Gastroesophageal sphincter (tissue), 4 donors: ENCODE results near the gene PIK3R4. TPM values are rescaled to one million over a fixed set of nuclear protein-coding genes. Genes with fewer than 3 reads are reported as not detected.
A peak's percentile ranks its signal among the peaks of the same experiment; 100 is the strongest.

Experiments used
- ATAC-seq: fragments of 150-250 bp; one replicate; pipeline ENCODE4 v1.9.1; 2016; ENCODE audit warnings: mild to moderate bottlenecking, moderate library complexity
- H3K27ac ChIP-seq, 4 donors: fragments of 200-600 bp; sonication (generic) in 3 of 4; 1 replicate in 3 of 4; 2 replicates in 1 of 4; pipeline ENCODE4 v1.5.1; 2016 to 2019
- H3K27me3 ChIP-seq: fragments of 200-600 bp; sonication (generic); one replicate; pipeline ENCODE4 v1.5.1; 2019
- H3K36me3 ChIP-seq, 2 donors: fragments of 200-600 bp; sonication (generic); one replicate each; pipeline ENCODE4 v1.5.1; 2019; ENCODE audit warnings: control low read depth in 1 of 2
- H3K4me1 ChIP-seq, 3 donors: fragments of 200-600 bp; sonication (generic); 1 replicate in 2 of 3; 2 replicates in 1 of 3; pipeline ENCODE4 v1.5.1; 2016 to 2019; ENCODE audit warnings: control low read depth in 2 of 3
- H3K4me3 ChIP-seq, 2 donors: fragments of 200-600 bp; sonication (generic); one replicate each; pipeline ENCODE4 v1.5.1; 2019; ENCODE audit warnings: mild to moderate bottlenecking in 1 of 2, moderate library complexity in 1 of 2
- H3K9me3 ChIP-seq, 3 donors: fragments of 200-600 bp; sonication (generic); one replicate each; pipeline ENCODE4 v1.5.1; 2017 to 2019; ENCODE audit warnings: control low read depth in 2 of 3
- CTCF ChIP-seq, 4 experiments: fragments of 200-600 bp in 2 of 4; fragments of 450-650 bp in 2 of 4; sonication (generic) in 1 of 4; IDR thresholded peaks; one replicate each; pipeline ENCODE4 v1.5.1; 2017 to 2019; ENCODE audit warnings: antibody characterized with exemption in 4 of 4, mild to moderate bottlenecking in 2 of 4, moderate library complexity in 2 of 4
- EP300 ChIP-seq: sonication (generic); formaldehyde crosslinking; IDR thresholded peaks from one replicate; pipeline ENCODE4 v1.6.1; 2017; ENCODE audit warnings: antibody characterized with exemption, mild to moderate bottlenecking
- POLR2A ChIP-seq, 2 donors: fragments of 450-650 bp; IDR thresholded peaks; one replicate each; pipeline ENCODE4 v1.6.1; 2017; ENCODE audit warnings: antibody characterized with exemption in 2 of 2, mild to moderate bottlenecking in 2 of 2, moderate library complexity in 1 of 2
- POLR2AphosphoS5 ChIP-seq: sonication (generic); formaldehyde crosslinking; IDR thresholded peaks from one replicate; pipeline ENCODE4 v1.6.1; 2017; ENCODE audit warnings: antibody characterized with exemption
- WGBS, 2 donors: methylation state at CpG; one replicate each; pipeline ENCODE4 v1.1.5; 2018; ENCODE audit warnings: low coverage in 1 of 2; 5-methylcytosine and 5-hydroxymethylcytosine counted together
- total RNA-seq, 4 donors: library from RNA; depleted of rRNA; stranded (reverse); fragments of >200 nt; gene quantifications; one replicate each; pipeline ENCODE4 v1.1.0, GENCODE V29; 2016

Gene PIK3R4
- total RNA-seq, 4 donors from 2014 or later: 28.0 to 40.2 (median 34.8) TPM

DNA sequence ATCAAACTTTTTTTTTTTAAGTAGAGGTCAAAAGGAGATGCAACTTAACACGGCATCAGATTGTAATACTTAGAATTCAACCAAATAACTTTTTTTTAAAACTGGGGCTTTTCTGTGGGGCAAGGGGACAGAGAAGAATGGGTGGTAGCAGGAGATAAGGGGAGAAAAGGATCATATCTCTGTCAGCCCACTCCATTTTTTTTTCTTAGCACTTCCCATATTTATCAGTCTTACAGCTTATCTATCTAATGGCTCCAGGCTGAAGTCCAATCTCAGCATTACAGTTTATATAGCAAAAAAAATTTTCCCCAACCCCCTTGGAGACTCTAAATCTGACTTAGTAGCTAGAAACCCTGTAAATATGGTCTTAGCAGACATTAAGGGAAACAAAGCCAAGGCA lies 69.3 kb downstream of the PIK3R4 start:
- Histone ChIP-seq H3K36me3 (peaks cover 6 to 87% of the 10 kb centered on the region in 2 donors), H3K27me3 (no peaks in the 10 kb centered on the region), H3K9me3 (no peaks in the 10 kb centered on the region), H3K4me1 (no peaks in the 10 kb centered on the region), H3K27ac (no peak overlapping the region), H3K4me3 (no peak overlapping the region)
- WGBS, 2 donors: 45 to 70% methylated on average over 1 of the region's 1 CpG
- ATAC-seq: no peak
- TF ChIP-seq POLR2AphosphoS5 (no peak), POLR2A (IDR thresholded peaks at IDR 0.05) (no peak), EP300 (no peak), CTCF (IDR thresholded peaks at IDR 0.05) (no peak)

DNA sequence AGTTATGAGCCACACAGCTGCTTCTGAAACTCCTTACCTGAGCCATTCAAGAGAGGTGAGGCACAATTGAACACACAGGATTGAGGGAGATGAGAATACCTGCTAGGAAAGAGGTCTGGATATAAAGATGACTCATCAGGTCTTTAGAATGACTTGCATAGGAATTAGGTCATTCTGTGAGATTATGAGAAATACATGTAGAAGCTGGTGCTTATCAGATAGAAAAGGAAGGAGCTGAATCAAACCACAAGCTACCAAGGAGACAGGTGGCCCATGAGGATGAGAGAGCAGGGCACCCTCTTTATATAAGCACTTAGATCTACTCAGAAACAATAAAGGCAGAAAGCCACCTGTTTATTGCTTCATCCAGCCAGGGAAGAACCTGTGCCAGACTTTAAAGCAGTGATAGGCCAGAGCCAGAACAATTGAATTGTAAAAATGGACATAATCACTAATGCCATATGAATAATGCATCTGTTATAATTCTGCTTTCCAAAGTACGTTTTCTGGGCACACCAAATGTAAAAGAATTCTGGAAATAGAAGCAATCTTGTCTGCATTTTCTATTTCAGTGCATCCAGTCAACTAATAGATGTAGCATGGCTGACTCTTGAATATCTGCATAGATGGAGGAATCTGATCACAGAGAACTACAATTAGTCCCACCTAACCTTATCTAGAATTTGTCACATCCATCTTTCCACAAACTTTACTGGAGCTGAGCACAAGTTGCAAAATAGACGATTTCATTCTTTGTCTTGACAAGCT lies 74.9 kb downstream of the PIK3R4 start:
- Histone ChIP-seq H3K4me3 (no peak overlapping the region), H3K36me3 (peaks cover 0 to 54% of the 10 kb centered on the region in 2 donors), H3K9me3 (no peaks in the 10 kb centered on the region), H3K4me1 (no peaks in the 10 kb centered on the region), H3K27ac (no peak overlapping the region), H3K27me3 (no peaks in the 10 kb centered on the region)
- no peak for ATAC-seq
- WGBS, 2 donors: 69 to 81% methylated on average over 2 of the region's 2 CpGs
- TF ChIP-seq CTCF (IDR thresholded peaks at IDR 0.05) (no peak), POLR2A (IDR thresholded peaks at IDR 0.05) (no peak), EP300 (no peak), POLR2AphosphoS5 (no peak)

GRCh38 chr3:130669740-130670139 lies 76.9 kb downstream of the PIK3R4 start:
- H3K4me3 ChIP-seq: no peak overlapping the region
- 90 to 100% methylated on average over 2 of the region's 2 CpGs for WGBS, 2 donors
- H3K27me3 ChIP-seq: no peaks in the 10 kb centered on the region
- H3K36me3 ChIP-seq: peaks cover 0 to 37% of the 10 kb centered on the region in 2 donors
- H3K4me1 ChIP-seq: no peaks in the 10 kb centered on the region
- ATAC-seq: no peak
- H3K27ac ChIP-seq: no peak overlapping the region
- no peak for TF ChIP-seq CTCF (IDR thresholded peaks at IDR 0.05)
- TF ChIP-seq EP300: no peak
- no peak for TF ChIP-seq POLR2A (IDR thresholded peaks at IDR 0.05)
- TF ChIP-seq POLR2AphosphoS5: no peak
- no peaks in the 10 kb centered on the region for H3K9me3 ChIP-seq

DNA sequence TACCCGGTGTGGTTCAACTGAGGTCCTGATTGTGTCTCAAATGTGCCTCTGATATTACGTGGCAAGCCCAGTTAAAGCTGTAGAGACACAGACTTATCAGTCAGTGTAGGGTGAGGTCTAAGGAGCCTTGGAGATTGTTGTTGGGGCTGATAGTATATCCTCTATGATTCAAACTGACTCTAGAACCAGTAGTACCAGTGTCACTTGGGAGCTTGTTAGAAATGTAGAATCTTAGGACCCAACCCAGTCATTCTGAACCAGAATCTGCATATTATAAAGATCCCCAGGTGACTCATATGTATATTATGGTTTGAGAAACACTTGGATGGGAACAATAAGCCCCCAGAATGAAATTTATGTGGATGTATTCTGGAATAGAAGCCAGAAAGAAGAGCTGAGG lies 83.5 kb downstream of the PIK3R4 start:
- peaks cover 0 to 5% of the 10 kb centered on the region in 2 donors for H3K36me3 ChIP-seq
- H3K27ac ChIP-seq: peak overlapping the region in 1 of 4 donors; percentile 68
- no peak for ATAC-seq
- H3K4me1 ChIP-seq: peaks cover 3 to 31% (median 6%) of the 10 kb centered on the region in 3 donors
- no peak for TF ChIP-seq POLR2A (IDR thresholded peaks at IDR 0.05)
- no peak for TF ChIP-seq CTCF (IDR thresholded peaks at IDR 0.05)
- no peak for TF ChIP-seq POLR2AphosphoS5
- TF ChIP-seq EP300: no peak
- no peaks in the 10 kb centered on the region for H3K27me3 ChIP-seq
- WGBS, 2 donors: 38 to 42% methylated on average over 2 of the region's 2 CpGs
- no peaks in the 10 kb centered on the region for H3K9me3 ChIP-seq
- no peak overlapping the region for H3K4me3 ChIP-seq

DNA sequence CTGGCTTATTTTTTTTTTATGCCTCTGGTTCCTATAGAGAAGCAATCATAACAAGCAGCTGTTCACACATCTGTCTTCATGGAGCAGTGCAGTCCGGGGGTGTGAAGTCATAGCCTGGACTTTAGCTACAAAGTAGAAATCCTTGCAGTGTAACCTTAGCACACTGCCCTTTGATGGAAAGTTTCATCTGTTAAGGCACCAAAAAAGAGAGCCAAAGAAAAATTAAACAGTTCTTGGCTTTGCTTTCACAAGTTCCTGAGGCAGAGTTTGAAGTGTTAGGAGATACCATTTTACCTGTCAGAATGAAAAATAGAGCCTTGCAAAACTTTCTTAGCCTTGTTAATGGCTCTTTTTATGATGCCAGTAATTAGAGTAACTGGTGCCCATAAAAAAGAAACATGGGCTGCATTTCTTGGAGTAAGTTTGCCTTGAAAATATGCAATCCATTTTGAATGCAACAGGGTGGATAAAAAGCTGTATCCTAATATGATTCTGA lies 84.1 kb downstream of the PIK3R4 start:
- Histone ChIP-seq H3K36me3 (peaks cover 0 to 5% of the 10 kb centered on the region in 2 donors), H3K27me3 (no peaks in the 10 kb centered on the region), H3K9me3 (no peaks in the 10 kb centered on the region), H3K4me3 (no peak overlapping the region), H3K4me1 (peaks cover 3 to 31% (median 6%) of the 10 kb centered on the region in 3 donors), H3K27ac (peak overlapping the region; percentile 10 to 78 (median 60))
- WGBS, 2 donors: 18 to 33% methylated on average over 1 of the region's 1 CpG
- peak; percentile 78 for TF ChIP-seq POLR2AphosphoS5
- TF ChIP-seq EP300: no peak
- peak; percentile 36 for ATAC-seq
